Measurements from ENCODE around the gene ROBO1.

Gene ROBO1

GRCh38 chr3:78580681-78581080 is 1187.1 kb downstream of the ROBO1 start:
- DNase-seq, result no peak

GRCh38 chr3:78571486-78571885 is 1196.3 kb downstream of the ROBO1 start:
- no peak for DNase-seq

- no peak for DNase-seq
Measured at GRCh38 chr3:78570496-78570895, 1197.3 kb downstream of the ROBO1 start.

- no peak for DNase-seq
Measured at GRCh38 chr3:78569804-78570203, 1198.0 kb downstream of the ROBO1 start.

- DNase-seq, result no peak
Measured at GRCh38 chr3:78565712-78566111, 1202.1 kb downstream of the ROBO1 start.

GRCh38 chr3:78562328-78562727 is 1205.5 kb downstream of the ROBO1 start:
- DNase-seq, result no peak
